ENCODE results near the gene CASP10.
"Not testable (repeated sequence)": the region's sequence is repeated elsewhere in the genome, so short reads cannot be mapped to it uniquely, and the experiment has no call there.

The CASP10 gene

DNA sequence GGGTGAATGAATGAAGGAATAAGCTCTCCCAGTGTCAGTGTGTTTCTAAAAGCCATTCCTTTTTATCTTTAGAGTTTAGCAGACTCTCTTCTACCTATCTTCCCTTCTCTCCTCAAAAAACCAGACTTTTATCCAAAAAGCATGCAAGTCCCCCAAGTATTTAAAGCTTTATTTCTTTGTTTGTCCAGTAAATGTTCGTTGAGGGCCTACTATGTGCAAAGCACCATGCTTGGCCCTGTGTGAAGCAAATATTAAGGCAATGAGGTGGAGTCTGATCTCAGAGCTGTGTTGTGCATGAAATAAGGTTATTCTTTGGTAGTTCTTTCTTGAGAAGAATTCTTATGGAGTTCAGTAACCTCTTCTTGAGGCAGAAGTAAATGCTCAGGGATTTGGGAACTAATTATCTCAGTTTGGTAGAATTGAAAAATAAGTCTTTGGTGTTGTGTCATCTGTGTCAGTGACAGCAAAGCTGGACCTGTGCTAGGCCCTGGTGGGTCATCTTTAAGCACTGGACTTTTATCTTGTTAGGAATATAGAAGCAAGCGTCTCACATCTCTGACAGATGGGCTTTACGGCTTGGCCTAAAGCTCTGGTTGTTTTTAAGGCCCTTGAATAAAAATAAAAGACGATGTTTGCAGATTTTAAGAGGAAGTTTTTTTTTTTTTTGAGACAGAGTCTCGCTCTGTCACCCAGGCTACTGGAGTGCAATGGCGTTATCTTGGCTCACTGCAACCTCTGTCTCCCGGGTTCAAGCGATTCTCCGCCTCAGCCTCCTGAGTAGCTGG lies 28.1 kb upstream of the CASP10 start:
- DNase-seq (ENCODE audit: low read depth): no peak

DNA sequence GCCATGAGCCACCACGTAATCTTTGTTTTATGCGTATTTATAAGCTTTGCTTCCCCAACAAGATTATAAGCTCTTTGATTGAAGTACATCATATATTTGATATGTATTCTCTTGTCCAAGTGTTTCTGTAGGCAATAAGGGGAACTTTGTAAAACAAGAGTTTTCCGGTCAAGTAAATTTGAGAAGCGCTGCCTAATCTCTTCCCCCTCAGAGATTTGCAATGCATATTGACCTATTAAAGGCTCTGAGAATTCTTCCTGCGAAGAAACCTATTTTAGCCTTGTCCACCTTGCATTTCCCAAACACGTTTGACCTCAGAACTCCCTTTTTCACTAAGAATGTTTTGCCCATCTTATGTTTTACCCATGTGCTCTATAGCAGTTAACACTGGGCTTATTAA lies 26.9 kb upstream of the CASP10 start:
- DNase-seq (ENCODE audit: low read depth): no peak

DNA sequence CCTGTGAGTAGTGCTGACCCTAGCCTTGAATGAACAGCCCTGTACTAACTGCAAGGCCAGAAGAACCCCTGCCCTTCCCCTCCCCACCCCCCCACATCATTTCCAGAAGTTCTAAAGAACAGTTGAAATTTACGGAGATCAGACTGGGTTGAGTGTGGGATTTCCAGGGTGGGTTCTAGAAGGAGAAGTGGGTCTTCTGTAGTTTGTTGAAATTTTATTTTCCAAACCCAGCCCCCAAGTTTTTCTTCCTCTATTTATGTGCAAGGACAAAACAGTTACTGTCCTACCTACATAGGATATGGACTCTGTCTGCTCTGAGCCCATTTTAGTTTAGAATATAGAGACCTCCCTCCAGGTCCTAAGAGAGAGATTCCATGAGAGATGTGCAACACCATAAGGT lies 26.3 kb upstream of the CASP10 start:
- no peak for DNase-seq (ENCODE audit: low read depth)

DNA sequence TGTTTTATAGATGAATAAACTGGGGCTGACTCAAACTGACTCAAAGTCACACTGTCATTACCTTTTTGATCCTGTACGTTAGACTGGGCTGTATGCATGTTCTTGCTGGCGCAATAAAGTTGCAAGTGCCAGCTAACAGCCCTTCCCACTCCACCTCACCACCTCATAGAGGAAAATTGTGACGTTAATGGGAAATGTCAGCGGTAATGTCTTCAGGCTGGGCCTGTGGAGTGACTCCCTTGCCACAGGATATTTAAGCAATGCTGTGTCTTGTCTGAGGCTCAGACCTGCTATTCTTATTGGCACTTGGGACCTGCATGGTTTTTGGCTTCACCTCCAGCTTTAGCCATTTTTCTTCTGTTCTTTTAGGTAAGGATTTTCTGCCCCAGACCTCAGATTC lies 25.2 kb upstream of the CASP10 start:
- DNase-seq (ENCODE audit: low read depth): no peak

DNA sequence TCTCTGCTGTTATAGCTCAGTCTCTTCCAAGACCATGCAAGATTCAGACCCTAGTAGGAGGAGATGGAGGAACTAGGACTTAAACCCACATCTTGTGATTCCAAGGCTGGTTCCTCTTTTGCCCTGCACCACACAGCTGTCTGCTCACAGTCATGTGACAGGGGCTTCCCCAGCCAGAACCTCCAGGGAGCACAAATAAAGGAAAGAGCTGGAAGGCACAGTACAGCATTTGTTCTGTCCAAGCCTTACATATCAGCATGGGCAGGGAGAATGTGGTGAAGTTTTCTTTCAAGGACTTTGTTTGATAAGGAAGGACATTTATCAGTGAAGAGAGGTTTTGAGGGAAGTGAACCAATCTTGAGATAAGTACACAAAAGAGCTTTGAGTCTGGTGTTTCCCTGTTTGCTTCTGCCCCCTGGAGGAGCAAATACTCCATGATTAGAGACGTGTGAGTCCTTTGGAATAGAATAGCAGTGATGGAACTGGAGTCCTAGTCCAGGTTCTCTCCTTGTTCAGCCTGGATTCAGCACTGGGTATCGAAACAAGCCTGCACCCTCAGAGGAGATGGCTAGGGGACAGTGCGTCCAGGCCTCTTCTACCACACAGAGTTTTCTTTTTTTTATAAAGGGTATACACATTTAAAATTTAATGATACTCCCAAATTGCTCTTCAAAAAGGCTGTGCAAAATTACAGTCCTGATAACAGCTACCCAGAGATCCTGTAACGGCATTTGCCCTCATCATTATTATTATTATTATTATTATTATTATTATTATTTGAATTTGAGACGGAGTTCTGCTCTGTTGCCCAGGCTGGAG lies 24.6 kb upstream of the CASP10 start:
- DNase-seq (ENCODE audit: low read depth): no peak

DNA sequence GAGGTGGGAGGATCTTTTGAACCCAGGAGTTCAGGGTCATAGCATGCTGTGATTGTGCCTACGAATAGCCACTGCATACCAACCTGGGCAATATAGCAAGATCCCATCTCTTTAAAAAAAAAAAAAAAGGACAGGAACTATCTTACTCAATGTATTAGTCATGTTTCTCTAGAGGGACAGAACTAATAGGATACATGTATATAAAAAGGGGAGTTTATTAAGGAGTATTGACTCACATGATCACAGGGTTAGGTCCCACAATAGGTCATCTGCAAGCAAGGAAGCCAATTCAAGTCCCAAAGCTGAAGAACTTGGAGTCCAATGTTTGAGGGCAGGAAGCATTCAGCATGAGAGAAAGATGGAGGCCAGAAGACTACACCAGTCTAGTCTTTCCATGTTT lies 18.8 kb upstream of the CASP10 start:
- no peak for DNase-seq (ENCODE audit: low read depth)

DNA sequence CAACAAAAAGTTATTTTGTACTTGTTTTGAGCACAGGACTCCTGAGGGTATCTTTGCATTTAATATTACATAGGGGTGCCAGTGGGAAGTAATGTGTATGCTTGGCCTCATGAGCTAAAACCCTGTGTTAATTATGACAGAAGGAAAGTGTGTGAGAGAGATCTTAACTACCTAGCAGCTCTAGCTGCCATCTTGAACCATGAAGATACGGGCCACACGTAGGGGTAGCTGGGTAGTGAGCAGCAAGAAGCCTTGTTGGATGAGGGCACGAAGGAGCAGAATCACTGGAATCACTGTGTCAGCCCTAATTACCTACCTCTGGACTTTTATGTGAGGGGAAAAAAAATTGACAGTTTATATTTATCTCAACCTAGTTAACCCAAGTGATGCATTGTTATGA lies 15.4 kb upstream of the CASP10 start:
- no peak for DNase-seq (ENCODE audit: low read depth)

DNA sequence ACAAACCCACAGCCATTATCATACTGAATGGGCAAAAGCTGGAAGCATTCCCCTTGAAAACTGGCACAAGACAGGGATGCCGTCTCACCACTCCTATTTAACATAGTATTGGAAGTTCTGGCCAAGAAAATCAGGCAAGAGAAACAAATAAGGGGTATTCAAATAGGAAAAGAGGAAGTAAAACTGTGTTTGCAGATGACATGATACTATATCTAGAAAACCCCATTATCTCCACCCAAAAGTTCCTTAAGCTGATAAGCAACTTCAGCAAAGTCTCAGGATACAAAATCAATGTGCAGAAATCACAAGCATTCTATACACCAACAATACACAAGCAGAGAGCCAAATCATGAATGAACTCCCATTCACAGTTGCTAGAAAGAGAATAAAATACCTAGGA lies 14.4 kb upstream of the CASP10 start:
- DNase-seq (ENCODE audit: low read depth): not testable (repeated sequence)

DNA sequence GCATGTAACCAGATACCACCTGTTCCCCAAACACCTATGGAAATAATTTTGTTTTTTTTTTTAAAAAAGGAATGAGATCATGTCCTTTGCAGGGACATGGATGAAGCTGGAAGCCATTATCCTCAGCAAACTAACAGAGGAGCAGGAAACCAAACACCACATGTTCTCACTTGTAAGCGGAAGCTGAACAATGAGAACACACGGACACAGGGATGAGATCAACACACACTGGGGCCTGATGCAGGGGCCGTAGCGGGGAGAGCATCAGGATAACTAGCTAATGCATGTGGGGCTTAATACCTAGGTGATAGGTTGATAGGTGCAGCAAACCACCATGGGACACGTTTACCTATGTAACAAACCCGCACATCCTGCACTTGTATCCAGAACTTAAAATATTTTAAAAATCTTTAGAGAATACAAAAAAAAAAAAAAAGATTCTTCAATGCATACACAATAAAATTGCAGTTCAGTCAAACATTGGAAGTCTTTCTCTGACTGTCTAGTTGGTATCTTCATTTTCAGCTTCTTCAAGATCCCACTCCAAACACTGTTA lies 11.6 kb upstream of the CASP10 start:
- DNase-seq (ENCODE audit: low read depth): no peak

DNA sequence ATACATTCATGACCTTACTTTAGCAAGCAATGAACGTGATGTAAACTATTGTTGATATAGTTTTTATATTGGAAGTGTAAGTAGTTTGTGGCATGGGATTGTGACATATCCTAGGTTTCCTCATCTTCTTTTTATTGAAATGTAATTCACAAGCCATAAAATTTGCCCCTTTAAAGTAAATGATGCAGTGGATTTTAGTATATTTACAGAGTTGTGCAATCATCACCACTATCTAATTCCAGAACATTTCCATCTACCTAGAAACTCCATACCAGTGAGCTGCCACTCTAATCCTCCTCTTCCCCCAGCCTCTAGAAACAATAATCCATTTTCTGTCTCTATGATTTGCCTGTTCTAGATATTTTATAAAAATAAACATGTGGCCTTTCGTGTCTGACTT lies 10.7 kb upstream of the CASP10 start:
- DNase-seq (ENCODE audit: low read depth): no peak

DNA sequence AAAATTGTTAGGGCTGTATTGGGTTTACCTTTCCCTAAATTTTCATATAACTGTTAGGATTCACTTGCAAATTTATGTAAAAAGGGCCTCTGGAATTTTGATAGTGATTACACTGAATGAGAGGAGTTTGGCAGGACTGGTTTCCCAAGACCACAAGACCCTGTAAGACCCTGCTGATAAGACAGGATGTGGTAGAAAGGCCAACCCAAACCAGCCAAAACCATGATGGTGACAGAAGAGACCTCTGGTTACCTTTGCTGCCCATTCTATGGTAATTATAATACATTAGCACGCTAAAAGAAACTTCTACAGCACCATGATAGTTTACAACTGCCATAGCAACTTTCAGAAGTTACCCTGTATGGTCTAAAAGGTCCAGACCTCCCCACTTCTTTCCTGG lies 8.3 kb upstream of the CASP10 start:
- no peak for DNase-seq (ENCODE audit: low read depth)

DNA sequence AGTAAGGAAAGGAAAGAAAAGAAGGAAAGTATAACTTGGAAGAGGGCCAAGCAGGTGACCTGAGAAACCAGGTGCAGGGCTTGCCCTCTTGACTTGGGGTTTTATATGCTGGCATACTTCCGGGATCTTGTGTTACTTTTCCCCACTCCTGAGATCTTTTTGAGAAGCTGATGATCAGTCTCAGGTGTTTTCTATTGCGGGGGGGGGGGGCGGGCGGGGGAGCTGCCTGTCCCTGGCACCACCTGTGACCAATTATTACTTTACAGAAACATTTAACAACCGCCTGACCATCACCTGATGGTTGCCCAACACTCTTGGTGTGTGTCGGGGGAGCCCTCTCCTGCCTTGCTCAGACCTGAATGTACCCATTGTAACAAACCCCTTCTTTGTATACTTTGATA lies 6.9 kb upstream of the CASP10 start:
- DNase-seq (ENCODE audit: low read depth): no peak

DNA sequence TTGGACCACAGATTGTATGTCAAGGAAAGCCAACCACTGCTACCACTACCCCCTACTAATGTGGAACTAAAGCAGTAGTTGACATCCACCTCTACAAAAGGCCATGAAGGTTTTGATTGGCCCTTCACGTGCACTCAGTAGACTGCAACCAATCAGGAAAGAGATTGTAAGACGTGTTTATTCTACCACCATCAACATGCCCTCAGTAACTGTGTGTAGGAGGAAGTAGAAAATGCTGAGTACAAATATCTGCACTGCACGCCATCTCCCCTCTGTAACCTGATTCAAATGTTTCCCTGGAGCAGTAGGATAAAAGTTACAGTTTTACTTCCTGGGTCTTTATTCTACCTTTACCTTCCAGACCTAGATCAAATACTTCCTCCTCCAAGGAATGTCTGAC lies 2.9 kb upstream of the CASP10 start:
- DNase-seq (ENCODE audit: low read depth): no peak

DNA sequence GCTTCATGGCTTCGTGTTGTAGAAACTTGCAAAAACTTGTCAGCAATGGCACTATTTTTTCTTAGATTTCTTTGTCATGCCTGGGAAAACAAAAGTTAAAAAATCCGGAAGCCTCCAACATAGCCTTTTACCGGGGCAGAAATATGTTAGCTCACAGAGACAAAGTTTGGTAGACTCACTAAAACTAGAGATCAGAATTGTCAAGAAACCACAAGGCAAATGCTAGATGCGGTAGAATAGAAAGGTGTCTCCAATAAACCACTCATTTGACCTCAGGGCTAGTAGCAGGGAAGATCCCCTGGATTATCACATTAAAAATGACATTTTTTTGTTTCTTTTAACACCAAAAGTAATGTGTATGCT lies 405 bp downstream of the CASP10 start:
- DNase-seq (ENCODE audit: low read depth): no peak

DNA sequence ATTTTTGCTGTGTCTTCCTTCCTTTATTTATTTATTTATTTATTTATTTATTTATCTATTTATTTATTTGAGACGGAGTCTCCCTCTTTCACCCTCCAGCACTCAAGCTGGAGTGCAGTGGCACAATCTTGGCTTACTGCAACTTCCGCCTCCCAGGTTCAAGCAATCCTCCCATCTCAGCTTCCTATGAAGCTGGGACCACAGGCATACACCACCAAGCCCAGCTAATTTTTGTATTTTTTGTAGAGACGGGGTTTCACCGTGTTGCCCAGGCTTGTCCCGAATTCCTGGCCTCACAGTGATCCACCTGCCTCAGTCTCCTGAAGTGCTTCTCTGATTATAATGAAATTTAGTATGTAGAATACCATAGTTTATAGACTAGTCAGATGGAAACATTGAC lies 894 bp downstream of the CASP10 start:
- DNase-seq (ENCODE audit: low read depth): not testable (repeated sequence)

DNA sequence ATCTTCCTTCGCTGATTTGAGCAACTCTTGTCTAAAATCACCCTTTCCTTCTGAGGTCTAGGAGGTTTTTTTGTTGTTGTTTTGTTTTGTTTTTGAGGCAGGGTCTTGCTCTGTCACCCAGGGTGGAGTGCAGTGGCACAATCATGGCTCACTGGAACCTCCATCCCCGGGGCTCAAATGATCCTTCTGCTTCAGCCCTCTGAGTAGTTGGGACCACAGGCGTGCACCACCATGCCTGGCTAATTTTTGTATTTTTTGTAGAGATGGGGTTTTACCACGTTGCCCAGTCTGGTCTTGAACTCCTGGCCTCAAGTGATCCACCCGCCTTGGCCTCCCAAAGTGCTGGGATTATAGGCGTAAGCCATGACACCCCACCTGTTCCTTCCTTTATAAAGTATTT lies 1.3 kb downstream of the CASP10 start:
- not testable (repeated sequence) for DNase-seq (ENCODE audit: low read depth)

DNA sequence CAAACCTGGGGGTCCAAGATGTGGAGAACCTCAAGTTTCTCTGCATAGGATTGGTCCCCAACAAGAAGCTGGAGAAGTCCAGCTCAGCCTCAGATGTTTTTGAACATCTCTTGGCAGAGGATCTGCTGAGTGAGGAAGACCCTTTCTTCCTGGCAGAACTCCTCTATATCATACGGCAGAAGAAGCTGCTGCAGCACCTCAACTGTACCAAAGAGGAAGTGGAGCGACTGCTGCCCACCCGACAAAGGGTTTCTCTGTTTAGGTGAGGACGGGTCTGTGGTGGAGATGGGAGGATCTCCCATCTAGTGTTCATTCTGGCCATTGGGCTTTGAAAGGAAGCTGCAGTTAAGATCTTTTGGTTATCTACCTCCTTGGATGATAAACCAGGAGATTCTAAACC lies 2.9 kb downstream of the CASP10 start:
- no peak for DNase-seq (ENCODE audit: low read depth)

DNA sequence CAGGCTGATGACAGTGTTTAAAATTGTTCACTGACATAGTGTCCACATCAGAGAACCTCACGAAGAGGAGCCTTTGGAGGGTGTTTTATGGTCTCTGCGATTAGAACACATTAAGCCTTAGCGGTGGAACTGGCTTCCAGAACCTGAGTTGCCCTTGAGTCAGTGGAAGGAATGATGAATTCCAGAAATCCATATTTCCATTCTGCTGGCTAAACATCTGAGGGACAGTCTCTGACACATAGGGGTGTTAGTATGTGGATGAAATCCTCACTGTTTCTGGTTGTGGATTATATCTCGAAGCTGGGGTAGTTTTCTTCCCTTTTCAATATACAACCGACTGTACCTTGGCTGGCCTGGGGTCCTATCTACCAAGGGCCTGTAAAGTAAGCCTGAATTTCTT lies 4.0 kb downstream of the CASP10 start:
- DNase-seq (ENCODE audit: low read depth): no peak

DNA sequence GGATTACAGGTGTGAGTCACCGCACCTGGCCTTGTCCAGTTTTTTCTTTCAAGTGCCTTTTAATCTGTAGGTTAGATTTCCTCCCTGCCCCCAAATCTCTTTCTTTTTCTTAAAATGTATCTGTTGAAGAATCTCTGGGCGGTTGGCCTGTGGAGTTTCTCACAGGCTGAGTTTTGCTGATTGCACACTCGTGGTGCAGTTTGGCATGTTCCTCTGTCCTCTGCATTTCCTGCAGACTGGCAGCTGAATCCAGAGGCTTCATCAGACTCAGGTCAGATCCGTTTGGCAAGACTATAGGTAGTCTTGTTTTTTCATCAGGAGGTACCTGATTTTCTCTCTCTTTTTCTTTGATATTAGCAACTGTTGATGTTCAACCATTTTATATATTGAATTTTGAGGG lies 5.5 kb downstream of the CASP10 start:
- DNase-seq (ENCODE audit: low read depth): no peak

DNA sequence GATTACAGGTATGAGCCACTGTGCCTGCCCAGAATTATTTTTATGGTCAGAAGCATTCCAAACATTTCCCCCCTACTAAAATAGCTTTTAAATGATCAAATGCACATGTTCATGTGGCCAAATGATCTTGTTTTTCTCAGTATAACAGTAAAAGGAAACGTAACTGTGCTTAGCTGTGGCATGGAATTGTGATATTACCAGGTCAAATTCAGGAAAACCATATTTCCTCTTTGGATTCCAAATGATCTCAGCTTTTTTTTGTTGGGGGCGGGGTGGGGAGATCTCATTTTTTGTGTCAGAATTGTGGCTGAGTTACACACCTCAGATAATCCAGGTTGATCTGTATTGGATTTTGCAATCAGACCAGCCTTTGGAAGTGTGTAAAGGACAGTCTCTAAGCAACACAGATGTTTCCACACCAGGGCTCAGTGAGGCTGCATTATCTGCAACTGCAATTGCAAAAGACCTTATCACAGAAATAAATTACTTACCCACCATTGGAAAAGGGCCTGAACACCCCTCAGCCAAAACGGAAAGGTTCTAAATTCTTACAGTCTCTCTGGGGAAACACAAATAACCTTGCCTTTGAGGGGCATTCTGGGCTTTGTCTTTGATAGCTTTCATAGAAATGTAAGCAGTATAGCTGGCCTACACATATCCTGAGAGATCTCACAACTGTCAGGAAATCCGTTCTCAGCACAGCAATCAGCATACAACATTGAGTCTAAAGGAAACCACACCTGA lies 8.4 kb downstream of the CASP10 start:
- DNase-seq (ENCODE audit: low read depth): no peak

DNA sequence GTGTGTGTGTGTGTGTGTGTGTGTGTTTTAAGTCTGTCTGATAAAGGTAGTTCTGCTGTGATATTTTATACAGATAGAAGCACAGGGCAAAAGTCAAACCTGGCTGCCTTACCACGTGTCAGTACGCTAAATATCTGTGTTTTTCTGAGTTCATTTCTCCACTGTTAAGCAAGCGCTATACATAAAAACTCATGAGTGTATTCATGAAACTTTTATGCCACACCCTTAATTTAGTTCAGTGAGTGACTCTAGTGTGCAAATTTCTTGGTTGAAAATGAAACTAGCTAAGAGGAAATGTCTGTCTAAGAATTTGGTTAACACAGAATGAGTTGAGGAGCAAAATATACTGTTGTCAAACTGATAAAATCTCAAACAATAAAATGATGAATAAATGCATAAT lies 11.2 kb downstream of the CASP10 start:
- no peak for DNase-seq (ENCODE audit: low read depth)

DNA sequence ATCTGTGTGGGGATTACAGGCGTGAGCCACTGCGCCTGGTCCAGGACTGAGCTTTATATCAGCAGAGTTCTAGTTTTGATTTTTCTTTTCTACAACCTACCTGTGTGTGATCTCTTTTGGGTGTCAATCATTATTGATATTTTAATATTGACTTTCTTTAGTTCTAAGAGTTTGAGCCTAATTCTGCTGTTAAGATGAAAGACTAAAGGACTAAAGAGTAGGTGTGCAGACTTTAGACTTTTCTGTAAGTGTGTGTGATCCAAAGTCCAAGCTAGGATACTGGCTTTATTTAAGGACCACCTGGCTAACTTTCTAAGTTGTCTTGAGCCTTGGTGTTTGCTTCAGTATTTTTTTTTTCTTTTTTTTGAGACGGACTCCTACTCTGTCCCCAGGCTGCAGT lies 12.4 kb downstream of the CASP10 start:
- DNase-seq (ENCODE audit: low read depth): no peak

DNA sequence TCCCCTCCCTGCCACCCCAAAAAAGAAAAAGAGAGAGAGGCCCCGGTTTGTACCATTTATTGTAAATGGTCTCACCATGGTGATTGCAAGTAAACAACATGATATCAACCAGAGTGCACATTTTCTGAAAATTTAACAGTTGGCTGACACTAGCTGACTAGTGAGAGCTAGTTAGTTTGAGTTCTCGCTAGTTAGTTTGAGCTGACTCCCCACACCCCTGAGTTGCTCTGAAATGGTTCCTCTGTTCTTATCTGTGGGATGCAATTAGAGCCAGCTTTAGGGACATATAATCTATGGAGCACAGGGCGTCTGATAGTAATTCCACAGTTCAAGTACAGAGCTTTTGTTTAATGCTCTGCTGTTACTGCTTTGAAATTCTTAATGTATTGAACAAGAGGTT lies 13.1 kb downstream of the CASP10 start:
- no peak for DNase-seq (ENCODE audit: low read depth)

All from stimulated activated CD8-positive, alpha-beta memory T cell treated with anti-CD3 and anti-CD28 coated beads, Interleukin-12 subunit alpha, Interleukin-12 subunit beta, amount 100 ng/mL, for 4 hours (primary cell).